GM10248 (cell line): ENCODE measurements around the gene CARMIL1.
"Not testable (repeated sequence)": the region's sequence is repeated elsewhere in the genome, so short reads cannot be mapped to it uniquely, and the experiment has no call there.

Source experiments
- CTCF ChIA-PET: fragments of 300-600 bp; sonication (Branson Sonifier 250); formaldehyde crosslinking; extraction: SDS; loops from one replicate; lab custom pipeline; 2021; ENCODE audit warnings: antibody characterized with exemption; lab: Yijun Ruan, JAX
- POLR2A ChIA-PET: fragments of 350-650 bp; sonication (Branson Sonifier 250); formaldehyde crosslinking; extraction: SDS; loops from one replicate; lab custom pipeline; 2020; ENCODE audit warnings: antibody characterized with exemption; lab: Yijun Ruan, JAX
- DNase-seq: peaks from one replicate; pipeline ENCODE4 v3.0.0; 2012; ENCODE audit errors: extremely low spot score
- CTCF ChIP-seq: IDR thresholded peaks from 2 replicates; pipeline ENCODE4 v1.5.1; 2012; ENCODE audit warnings: mild to moderate bottlenecking, low read depth; ENCODE audit errors: extremely low read depth, missing control alignments, control extremely low read depth

Gene CARMIL1

GRCh38 chr6:25370178-25371036 lies 91.2 kb downstream of the CARMIL1 start:
- ChIA-PET POLR2A (interaction anchor here (0.6 to 1.7 kb wide), 2 partner anchors 35 to 80 kb away, joined by 3 to 5 read pairs; no protein-coding TSS in a partner anchor), CTCF (interaction anchor here (0.8 to 2.8 kb wide), 18 partner anchors 9 to 436 kb away, joined by 3 to 10 read pairs (median 4); partner anchors contain the start of gene CARMIL1)
- TF ChIP-seq CTCF, result no peak
- no peak for DNase-seq

- ChIA-PET POLR2A (interaction anchor here (1.7 kb wide), 1 partner anchor 34 kb away, joined by 5 read pairs; no protein-coding TSS in a partner anchor), CTCF (interaction anchor here (0.8 to 2.8 kb wide), 8 partner anchors 16 to 120 kb away, joined by 3 to 10 read pairs (median 4); partner anchors contain the start of gene CARMIL1)
- no peak for DNase-seq
- TF ChIP-seq CTCF, result no peak
Measured at GRCh38 chr6:25371037-25371347, 91.8 kb downstream of the CARMIL1 start.

GRCh38 chr6:25375125-25375524 lies 96.0 kb downstream of the CARMIL1 start:
- CTCF ChIA-PET, result no interaction called here
- DNase-seq, result no peak
- POLR2A ChIA-PET, result no interaction called here
- no peak for TF ChIP-seq CTCF

GRCh38 chr6:25377664-25378063 lies 98.5 kb downstream of the CARMIL1 start:
- DNase-seq, result no peak
- TF ChIP-seq CTCF, result no peak
- POLR2A ChIA-PET, result no interaction called here
- CTCF ChIA-PET, result interaction anchor here (0.7 to 2.8 kb wide), 5 partner anchors 8 to 112 kb away, joined by 3 to 15 read pairs (median 3); no protein-coding TSS in a partner anchor

- no peak for DNase-seq
- POLR2A ChIA-PET, result no interaction called here
- CTCF ChIA-PET, result interaction anchor here (1.3 kb wide), 1 partner anchor 14 kb away, joined by 3 read pairs; no protein-coding TSS in a partner anchor
- no peak for TF ChIP-seq CTCF
Measured at GRCh38 chr6:25381077-25381476, 101.9 kb downstream of the CARMIL1 start.

- CTCF ChIA-PET, result interaction anchor here (1.3 kb wide), 1 partner anchor 15 kb away, joined by 3 read pairs; no protein-coding TSS in a partner anchor
- POLR2A ChIA-PET, DNase-seq: not testable (repeated sequence)
Measured at GRCh38 chr6:25382476-25382875, 103.3 kb downstream of the CARMIL1 start.

GRCh38 chr6:25384234-25384633 lies 105.1 kb downstream of the CARMIL1 start:
- ChIA-PET CTCF (interaction anchor here (1.0 kb wide), 1 partner anchor 60 kb away, joined by 3 read pairs; no protein-coding TSS in a partner anchor), POLR2A (no interaction called here)
- TF ChIP-seq CTCF, result no peak
- no peak for DNase-seq
